ENCODE measurements around the gene MDH2.
"Not testable (repeated sequence)": the region's sequence is repeated elsewhere in the genome, so short reads cannot be mapped to it uniquely, and the experiment has no call there.

- TF ChIP-seq CTCF (IDR thresholded peaks at IDR 0.05; ENCODE audit: insufficient read depth, low read depth, low read length); EZH2 (IDR thresholded peaks at IDR 0.05; ENCODE audit: insufficient read depth, low read length): not testable (repeated sequence)
These were observed 45.6 kb downstream of the MDH2 start for GRCh38 chr7:76093531-76093930.
